ENCODE measurements around the gene MAPT.
"Not testable (repeated sequence)": the region's sequence is repeated elsewhere in the genome, so short reads cannot be mapped to it uniquely, and the experiment has no call there.

Gene MAPT

DNA sequence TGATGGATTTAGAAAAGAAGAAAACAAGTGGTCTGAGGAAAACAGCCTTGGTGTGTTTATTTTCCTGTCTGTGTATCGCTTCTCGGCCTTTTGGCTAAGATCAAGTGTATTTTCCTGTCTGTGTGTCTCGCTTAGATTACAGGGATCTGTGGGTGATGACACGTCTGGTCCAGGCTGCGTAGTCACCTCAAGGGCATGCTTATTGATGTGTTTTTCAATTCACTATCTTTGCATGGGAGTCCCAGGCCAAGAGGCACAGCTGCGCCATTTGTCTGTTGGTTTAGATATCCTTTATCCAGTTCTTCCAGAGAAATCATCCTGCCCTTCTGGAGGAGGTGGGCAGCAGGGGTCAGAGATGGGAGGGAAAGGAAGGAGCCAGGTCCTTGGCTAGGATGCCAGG lies 57.6 kb downstream of the MAPT start:
- Mint-ChIP-seq H3K27me3 (peaks cover 56% of the 10 kb centered on the region), H3K4me3 (no peak overlapping the region)

DNA sequence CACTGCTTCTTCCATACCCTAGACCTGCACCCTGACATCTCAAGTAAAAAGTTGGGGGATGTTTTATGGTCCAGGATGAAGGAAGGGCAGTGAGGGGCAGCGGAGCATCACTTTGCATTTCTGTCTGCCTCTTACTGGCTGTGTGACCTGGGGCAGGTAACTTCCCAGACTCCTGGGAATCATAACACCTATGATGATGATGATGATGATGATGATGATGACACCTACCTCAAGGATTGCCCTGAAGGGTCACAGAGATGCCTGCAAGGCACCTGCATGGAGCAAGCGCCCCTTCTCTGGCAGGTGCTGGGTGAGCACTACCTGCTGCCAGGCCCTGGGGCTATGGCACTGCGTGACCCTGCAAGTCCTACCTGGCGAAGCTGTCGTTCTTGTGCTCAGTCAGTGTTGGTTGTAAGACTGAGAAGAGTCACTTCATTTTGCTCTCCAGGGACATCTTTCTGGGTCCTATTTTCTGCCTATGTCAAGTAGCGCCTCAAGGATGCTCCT lies 58.5 kb downstream of the MAPT start:
- intact Hi-C loops (cut with micrococcal nuclease), result no loop called here
- Mint-ChIP-seq H3K36me3 (ENCODE audit: low read depth) (no peaks in the 10 kb centered on the region), H3K4me1 (ENCODE audit: low read depth) (peaks cover 8% of the 10 kb centered on the region), H3K4me3 (no peak overlapping the region), H3K27me3 (peaks cover 49% of the 10 kb centered on the region), H3K9me3 (no peaks in the 10 kb centered on the region), H3K27ac (no peak overlapping the region)

More for the DNA sequence above, 57.6 kb downstream of the MAPT start:
- H3K9me3 Mint-ChIP-seq, result no peaks in the 10 kb centered on the region
- no peak overlapping the region for H3K27ac Mint-ChIP-seq
- no peaks in the 10 kb centered on the region for H3K36me3 Mint-ChIP-seq (ENCODE audit: low read depth)
- intact Hi-C loops (cut with micrococcal nuclease), result no loop called here
- peaks cover 8% of the 10 kb centered on the region for H3K4me1 Mint-ChIP-seq (ENCODE audit: low read depth)

DNA sequence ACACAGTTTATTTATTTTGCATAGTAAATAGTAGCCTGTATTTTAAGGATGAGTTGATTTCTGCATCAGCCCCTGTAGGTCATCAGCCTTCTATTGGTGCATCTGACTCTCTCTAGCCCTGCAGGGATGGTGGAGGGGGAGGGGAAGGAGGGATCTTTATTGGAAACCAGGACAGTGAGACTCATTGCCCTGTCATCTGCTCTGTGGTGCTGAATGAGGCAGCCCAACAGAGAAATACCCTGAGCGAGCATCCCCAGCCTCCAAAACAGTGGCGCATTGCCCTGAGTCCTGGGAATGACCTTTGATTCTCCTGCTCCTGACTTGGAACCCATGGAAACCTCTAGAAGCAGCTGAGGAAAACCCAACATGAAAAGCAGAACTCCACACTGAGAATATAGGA lies 59.2 kb downstream of the MAPT start:
- Mint-ChIP-seq H3K9me3 (no peaks in the 10 kb centered on the region), H3K4me1 (ENCODE audit: low read depth) (peaks cover 8% of the 10 kb centered on the region), H3K27ac (no peak overlapping the region), H3K36me3 (ENCODE audit: low read depth) (no peaks in the 10 kb centered on the region), H3K27me3 (peaks cover 47% of the 10 kb centered on the region), H3K4me3 (no peak overlapping the region)
- intact Hi-C loops (cut with micrococcal nuclease), result no loop called here

DNA sequence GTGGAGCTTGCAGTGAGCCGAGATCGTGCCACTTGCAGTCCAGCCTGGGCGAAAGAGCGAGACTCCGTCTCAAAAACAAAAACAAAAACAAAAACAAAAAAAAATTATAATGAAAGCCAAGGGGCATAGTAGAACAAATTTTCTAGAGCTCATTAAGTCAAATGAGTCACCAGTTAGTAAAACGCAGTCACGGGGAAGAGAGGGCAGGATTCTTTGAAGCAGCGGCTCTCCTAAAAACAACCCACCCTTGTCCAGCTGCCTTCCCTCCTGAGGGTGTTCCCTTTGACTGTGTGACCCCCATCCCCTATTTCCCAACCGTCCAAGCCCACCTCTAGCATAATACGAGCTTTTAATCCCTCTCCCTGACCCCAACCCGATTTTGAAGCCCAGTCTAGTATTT lies 60.6 kb downstream of the MAPT start:
- Mint-ChIP-seq H3K4me1 (ENCODE audit: low read depth) (no peaks in the 10 kb centered on the region), H3K9me3 (no peaks in the 10 kb centered on the region), H3K36me3 (ENCODE audit: low read depth) (no peaks in the 10 kb centered on the region), H3K27me3 (peaks cover 37% of the 10 kb centered on the region), H3K27ac (no peak overlapping the region), H3K4me3 (no peak overlapping the region)
- intact Hi-C loops (cut with micrococcal nuclease), result no loop called here

- no peak overlapping the region for H3K4me3 Mint-ChIP-seq
- H3K4me1 Mint-ChIP-seq (ENCODE audit: low read depth), result no peaks in the 10 kb centered on the region
- intact Hi-C loops (cut with micrococcal nuclease), result no loop called here
- H3K36me3 Mint-ChIP-seq (ENCODE audit: low read depth), result no peaks in the 10 kb centered on the region
- no peaks in the 10 kb centered on the region for H3K9me3 Mint-ChIP-seq
- peaks cover 33% of the 10 kb centered on the region for H3K27me3 Mint-ChIP-seq
- H3K27ac Mint-ChIP-seq, result no peak overlapping the region
Observed at GRCh38 chr17:45955326-45955725, 61.0 kb downstream of the MAPT start.

GRCh38 chr17:45956090-45956489 lies 61.7 kb downstream of the MAPT start:
- Mint-ChIP-seq H3K27me3 (peaks cover 26% of the 10 kb centered on the region), H3K36me3 (ENCODE audit: low read depth) (no peaks in the 10 kb centered on the region), H3K27ac (no peak overlapping the region), H3K9me3 (no peaks in the 10 kb centered on the region), H3K4me1 (ENCODE audit: low read depth) (no peaks in the 10 kb centered on the region), H3K4me3 (no peak overlapping the region)
- intact Hi-C loops (cut with micrococcal nuclease), result no loop called here

- H3K9me3 Mint-ChIP-seq; H3K27ac Mint-ChIP-seq; H3K36me3 Mint-ChIP-seq (ENCODE audit: low read depth); H3K4me1 Mint-ChIP-seq (ENCODE audit: low read depth); intact Hi-C loops (cut with micrococcal nuclease); H3K4me3 Mint-ChIP-seq: not testable (repeated sequence)
- H3K27me3 Mint-ChIP-seq, result peaks cover 20% of the 10 kb centered on the region
Observed at GRCh38 chr17:45956746-45957145, 62.4 kb downstream of the MAPT start.

GRCh38 chr17:45958307-45958706 lies 64.0 kb downstream of the MAPT start:
- Mint-ChIP-seq H3K9me3 (no peaks in the 10 kb centered on the region), H3K4me3 (no peak overlapping the region), H3K27me3 (peaks cover 9% of the 10 kb centered on the region), H3K27ac (no peak overlapping the region), H3K36me3 (ENCODE audit: low read depth) (no peaks in the 10 kb centered on the region), H3K4me1 (ENCODE audit: low read depth) (no peaks in the 10 kb centered on the region)
- intact Hi-C loops (cut with micrococcal nuclease), result no loop called here

GRCh38 chr17:45958994-45959665 lies 64.8 kb downstream of the MAPT start:
- no peaks in the 10 kb centered on the region for H3K36me3 Mint-ChIP-seq (ENCODE audit: low read depth)
- H3K27ac Mint-ChIP-seq, result no peak overlapping the region
- H3K9me3 Mint-ChIP-seq, result no peaks in the 10 kb centered on the region
- H3K4me1 Mint-ChIP-seq (ENCODE audit: low read depth), result no peaks in the 10 kb centered on the region
- peaks cover 5% of the 10 kb centered on the region for H3K27me3 Mint-ChIP-seq
- intact Hi-C loops (cut with micrococcal nuclease), result no loop called here
- H3K4me3 Mint-ChIP-seq, result no peak overlapping the region

DNA sequence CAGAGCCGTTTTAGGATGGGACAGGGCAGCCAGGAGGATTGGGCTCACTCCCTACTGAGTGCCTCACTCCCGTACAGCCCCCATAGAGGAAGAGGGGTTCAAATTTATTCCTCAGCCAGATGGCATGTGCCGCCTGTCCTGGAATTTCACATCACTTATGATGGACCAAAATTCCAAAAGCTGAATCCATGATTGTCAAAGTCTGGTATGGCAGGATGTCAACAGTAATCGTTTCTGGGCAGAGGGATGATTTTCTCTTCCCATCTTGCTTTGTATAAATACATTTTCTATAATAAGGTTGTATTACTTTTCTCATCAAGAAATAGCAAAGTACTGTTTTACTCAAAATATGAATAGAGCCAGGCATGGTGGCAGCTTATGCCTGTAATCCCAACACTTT lies 66.0 kb downstream of the MAPT start:
- intact Hi-C loops (cut with micrococcal nuclease), result no loop called here
- Mint-ChIP-seq H3K9me3 (no peaks in the 10 kb centered on the region), H3K4me3 (no peak overlapping the region), H3K27me3 (peaks cover 2% of the 10 kb centered on the region), H3K4me1 (ENCODE audit: low read depth) (no peaks in the 10 kb centered on the region), H3K36me3 (ENCODE audit: low read depth) (no peaks in the 10 kb centered on the region), H3K27ac (no peak overlapping the region)

DNA sequence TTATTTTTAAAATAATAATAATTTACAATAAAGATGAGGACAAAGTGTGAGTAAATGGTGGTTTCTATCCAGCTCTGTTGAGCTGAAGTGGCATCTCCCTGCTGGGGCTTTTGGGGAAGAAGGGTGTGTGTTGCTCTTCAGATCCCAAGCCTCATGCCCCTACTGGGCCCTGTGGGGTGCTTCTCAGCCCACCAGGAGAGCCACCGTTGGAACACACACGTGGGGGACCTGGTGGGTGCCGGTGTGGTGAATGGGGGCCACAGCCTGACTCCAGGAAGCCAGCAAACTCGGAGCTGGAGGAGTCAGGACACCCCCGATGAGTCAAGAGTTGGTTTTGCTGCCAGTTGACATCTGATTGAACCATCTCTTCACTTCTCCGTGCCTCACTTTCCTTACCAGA lies 66.9 kb downstream of the MAPT start:
- intact Hi-C loops (cut with micrococcal nuclease), result no loop called here
- Mint-ChIP-seq H3K27me3 (peaks cover 2% of the 10 kb centered on the region), H3K9me3 (no peaks in the 10 kb centered on the region), H3K4me3 (no peak overlapping the region), H3K27ac (no peak overlapping the region), H3K36me3 (ENCODE audit: low read depth) (no peaks in the 10 kb centered on the region), H3K4me1 (ENCODE audit: low read depth) (no peaks in the 10 kb centered on the region)

DNA sequence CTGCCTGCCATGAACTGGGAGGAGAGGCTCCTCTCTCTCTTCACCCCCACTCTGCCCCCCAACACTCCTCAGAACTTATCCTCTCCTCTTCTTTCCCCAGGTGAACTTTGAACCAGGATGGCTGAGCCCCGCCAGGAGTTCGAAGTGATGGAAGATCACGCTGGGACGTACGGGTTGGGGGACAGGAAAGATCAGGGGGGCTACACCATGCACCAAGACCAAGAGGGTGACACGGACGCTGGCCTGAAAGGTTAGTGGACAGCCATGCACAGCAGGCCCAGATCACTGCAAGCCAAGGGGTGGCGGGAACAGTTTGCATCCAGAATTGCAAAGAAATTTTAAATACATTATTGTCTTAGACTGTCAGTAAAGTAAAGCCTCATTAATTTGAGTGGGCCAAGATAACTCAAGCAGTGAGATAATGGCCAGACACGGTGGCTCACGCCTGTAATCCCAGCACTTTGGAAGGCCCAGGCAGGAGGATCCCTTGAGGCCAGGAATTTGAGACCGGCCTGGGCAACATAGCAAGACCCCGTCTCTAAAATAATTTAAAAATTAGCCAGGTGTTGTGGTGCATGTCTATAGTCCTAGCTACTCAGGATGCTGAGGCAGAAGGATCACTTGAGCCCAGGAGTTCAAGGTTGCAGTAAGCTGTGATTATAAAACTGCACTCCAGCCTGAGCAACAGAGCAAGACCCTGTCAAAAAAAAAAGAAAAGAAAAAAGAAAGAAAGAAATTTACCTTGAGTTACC lies 68.0 kb downstream of the MAPT start:
- H3K36me3 Mint-ChIP-seq (ENCODE audit: low read depth), result no peaks in the 10 kb centered on the region
- peaks cover 9% of the 10 kb centered on the region for H3K27me3 Mint-ChIP-seq
- H3K27ac Mint-ChIP-seq, result no peak overlapping the region
- no peaks in the 10 kb centered on the region for H3K4me1 Mint-ChIP-seq (ENCODE audit: low read depth)
- intact Hi-C loops (cut with micrococcal nuclease), result no loop called here
- no peaks in the 10 kb centered on the region for H3K9me3 Mint-ChIP-seq
- no peak overlapping the region for H3K4me3 Mint-ChIP-seq

DNA sequence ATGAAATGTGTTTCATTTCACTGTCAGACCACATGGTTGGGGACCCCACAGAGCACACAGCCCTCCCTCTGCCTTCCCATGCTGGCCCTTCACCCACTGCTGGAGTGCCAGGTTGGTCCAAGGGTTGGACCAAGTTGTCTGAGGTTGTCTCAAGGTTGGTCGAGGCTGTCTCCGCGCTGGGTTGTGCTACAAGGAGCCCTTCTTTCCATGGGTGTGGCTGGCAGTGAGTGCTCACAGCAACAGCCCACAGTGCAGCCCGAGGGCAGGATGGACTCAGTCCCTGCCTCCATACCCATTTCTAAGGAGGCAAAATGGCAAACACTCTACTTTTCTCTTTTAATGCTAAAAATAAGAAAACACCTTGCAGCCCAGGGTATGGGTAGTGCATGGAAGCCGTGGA lies 68.9 kb downstream of the MAPT start:
- intact Hi-C loops (cut with micrococcal nuclease), result no loop called here

GRCh38 chr17:45963889-45964288 lies 69.5 kb downstream of the MAPT start:
- Mint-ChIP-seq H3K27ac (no peak overlapping the region), H3K9me3 (no peaks in the 10 kb centered on the region), H3K4me3 (no peak overlapping the region), H3K4me1 (ENCODE audit: low read depth) (no peaks in the 10 kb centered on the region), H3K36me3 (ENCODE audit: low read depth) (no peaks in the 10 kb centered on the region), H3K27me3 (peaks cover 15% of the 10 kb centered on the region)
- intact Hi-C loops (cut with micrococcal nuclease), result no loop called here

More for the DNA sequence above, 68.9 kb downstream of the MAPT start:
- no peaks in the 10 kb centered on the region for H3K9me3 Mint-ChIP-seq
- no peaks in the 10 kb centered on the region for H3K36me3 Mint-ChIP-seq (ENCODE audit: low read depth)
- H3K27me3 Mint-ChIP-seq, result peaks cover 17% of the 10 kb centered on the region
- H3K4me1 Mint-ChIP-seq (ENCODE audit: low read depth), result no peaks in the 10 kb centered on the region
- H3K4me3 Mint-ChIP-seq, result no peak overlapping the region
- H3K27ac Mint-ChIP-seq, result no peak overlapping the region

Measured in dendritic cell treated with granulocyte-macrophage colony-stimulating factor and Interleukin-4, amounts not matched to agents 40 ng/mL and 50 ng/mL, for 4 days (primary cell).